GM12874 (cell line): ENCODE results near the gene PAQR7.

Experiments
- TF ChIP-seq, protein P1 (sequence below): IDR thresholded peaks from 2 replicates; pipeline ENCODE4 v1.5.1; 2011; ENCODE audit warnings: low read depth, mild to moderate bottlenecking, control low read depth, low read length, moderate library complexity; ENCODE audit not compliant: insufficient read depth

Gene PAQR7

DNA sequence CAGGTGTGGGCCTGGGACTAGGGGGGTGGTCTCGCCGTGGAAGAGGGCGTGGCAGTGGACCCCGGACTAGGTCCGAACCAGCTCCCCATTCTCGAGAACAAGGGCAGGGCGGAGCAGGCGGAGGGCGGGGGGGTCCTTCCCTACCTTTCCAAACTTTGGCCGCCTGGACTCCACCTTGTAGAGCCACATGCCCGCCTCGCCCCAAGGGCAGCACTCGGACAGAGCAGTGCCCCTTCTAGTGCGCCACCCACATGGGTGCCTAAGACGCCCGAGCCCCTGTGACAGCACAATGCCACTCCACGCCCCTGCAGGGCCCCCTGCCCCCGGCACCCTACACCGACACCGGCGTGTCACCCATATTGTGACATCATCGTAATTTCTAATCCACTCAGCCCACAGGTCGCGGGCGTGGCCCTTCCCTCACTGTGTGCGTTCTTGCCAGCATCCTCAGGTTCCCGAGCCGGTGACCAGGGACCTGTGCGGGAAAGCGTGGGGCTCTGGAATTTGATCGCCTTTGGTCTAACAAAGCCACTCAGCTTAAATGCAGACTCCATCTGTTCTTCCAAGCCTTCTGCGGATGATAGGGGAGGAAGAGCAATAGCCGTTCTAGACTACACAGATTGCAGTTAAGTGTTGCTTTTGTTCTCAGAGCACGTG, 31.3 kb upstream of the PAQR7 start:
- TF ChIP-seq, protein P1, sequence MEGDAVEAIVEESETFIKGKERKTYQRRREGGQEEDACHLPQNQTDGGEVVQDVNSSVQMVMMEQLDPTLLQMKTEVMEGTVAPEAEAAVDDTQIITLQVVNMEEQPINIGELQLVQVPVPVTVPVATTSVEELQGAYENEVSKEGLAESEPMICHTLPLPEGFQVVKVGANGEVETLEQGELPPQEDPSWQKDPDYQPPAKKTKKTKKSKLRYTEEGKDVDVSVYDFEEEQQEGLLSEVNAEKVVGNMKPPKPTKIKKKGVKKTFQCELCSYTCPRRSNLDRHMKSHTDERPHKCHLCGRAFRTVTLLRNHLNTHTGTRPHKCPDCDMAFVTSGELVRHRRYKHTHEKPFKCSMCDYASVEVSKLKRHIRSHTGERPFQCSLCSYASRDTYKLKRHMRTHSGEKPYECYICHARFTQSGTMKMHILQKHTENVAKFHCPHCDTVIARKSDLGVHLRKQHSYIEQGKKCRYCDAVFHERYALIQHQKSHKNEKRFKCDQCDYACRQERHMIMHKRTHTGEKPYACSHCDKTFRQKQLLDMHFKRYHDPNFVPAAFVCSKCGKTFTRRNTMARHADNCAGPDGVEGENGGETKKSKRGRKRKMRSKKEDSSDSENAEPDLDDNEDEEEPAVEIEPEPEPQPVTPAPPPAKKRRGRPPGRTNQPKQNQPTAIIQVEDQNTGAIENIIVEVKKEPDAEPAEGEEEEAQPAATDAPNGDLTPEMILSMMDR, result no peak

DNA sequence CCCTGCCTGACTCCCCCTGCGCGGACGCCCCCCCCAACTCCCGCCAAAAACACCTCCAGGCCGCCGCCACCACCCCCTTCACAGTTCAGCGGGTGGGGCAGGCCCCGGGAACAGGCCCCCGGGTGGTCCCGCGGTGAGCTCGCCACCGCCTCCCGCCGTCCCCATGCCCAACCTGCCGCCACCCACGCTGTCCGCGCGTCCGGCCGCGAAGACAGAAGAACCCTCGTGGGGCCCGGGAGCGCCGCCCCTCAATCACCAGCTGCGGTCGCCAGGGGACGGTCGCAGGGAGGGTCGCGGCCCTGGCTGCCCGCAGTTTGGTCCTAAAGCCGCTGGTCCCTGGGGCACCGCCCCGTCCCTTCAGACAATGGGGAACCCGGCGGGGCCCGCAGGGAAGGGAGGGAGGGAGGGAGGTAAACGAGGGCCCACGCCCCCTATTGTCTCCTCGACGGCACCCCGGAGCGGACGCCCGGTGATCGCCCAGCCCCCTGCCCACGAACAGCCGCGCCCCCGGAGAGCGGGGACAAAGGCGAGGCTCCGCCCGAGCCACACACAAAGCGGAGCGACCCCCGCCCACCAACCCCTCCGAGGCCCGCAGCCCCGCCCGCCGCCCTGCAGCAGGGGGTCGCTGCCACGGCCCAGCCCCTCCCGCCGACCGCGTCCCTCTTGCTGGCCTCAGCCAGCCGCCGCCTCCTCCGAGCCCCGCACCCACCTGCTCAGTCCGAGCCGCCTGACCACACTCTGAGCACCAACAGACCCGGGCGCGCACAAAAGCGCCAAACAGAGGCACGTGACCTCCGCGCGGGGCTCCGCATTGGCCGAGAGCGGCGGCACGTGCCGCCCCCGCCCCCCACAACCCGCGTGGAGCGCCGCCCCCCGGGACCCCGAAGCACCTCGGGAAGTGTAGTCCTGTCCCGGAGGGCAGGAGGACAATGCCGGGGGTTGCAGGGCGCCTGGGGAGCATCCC, 30.5 kb upstream of the PAQR7 start, which contains the start of gene STMN1:
Gene STMN1 (minus strand): TSS at position 740 of the 964 bp plus-strand sequence. CDS start 1,743 bp downstream, outside the sequence.
- TF ChIP-seq, protein P1, result no peak

DNA sequence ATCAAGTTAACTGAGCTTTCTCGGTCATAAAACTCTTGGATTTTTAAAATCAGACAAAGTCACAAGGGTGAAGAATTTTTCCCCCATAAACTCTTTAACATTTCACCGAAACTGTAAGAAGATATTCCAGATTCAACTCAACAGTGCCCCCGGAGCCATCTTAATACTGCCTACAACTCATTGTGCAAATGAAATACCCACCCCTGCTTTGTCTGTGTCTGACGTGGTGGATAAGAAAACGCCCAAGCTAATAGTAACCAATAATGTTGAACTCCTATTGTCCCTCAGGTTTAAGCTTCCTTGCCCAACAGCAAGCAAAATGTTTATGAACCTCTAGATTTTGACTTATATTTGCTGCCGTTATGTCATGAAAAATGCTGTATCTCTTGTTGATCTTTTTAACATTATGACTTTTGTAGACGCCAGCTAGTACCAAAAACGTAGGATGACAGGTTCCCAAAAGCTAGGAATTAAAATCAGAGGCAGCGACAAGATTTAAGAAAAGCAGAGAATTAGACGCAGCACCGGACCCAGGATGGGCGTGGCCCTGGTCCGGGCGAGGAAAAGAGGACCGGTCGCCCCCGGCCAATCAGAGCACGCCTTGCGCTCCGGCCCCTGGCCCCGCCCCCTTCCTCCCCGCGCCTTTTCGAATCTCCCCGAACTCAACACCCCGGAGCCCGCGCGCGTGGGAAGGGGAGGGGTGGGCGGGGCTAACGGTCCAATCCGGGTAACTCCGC, 29.6 kb upstream of the PAQR7 start:
- TF ChIP-seq, protein P1, result no peak

DNA sequence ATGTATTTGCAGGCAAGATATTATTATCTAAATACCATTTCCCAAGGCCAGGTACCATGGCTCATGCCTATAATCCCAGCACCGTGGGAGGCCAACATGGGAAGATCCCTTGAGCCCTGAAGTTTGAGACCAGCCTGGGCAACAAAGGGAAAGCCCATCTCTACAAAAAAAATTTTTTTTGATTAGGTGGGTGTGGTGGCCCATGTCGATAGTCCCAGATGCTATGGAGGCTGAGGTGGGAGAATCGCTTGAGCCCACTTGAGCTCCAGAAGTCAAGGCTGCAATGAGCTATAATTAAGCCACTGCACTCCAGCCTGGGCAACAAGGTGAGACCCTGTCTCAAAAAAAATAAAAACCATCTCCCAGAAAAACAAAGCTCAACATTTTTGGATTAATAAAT, 28.5 kb upstream of the PAQR7 start:
- TF ChIP-seq, protein P1, result no peak

DNA sequence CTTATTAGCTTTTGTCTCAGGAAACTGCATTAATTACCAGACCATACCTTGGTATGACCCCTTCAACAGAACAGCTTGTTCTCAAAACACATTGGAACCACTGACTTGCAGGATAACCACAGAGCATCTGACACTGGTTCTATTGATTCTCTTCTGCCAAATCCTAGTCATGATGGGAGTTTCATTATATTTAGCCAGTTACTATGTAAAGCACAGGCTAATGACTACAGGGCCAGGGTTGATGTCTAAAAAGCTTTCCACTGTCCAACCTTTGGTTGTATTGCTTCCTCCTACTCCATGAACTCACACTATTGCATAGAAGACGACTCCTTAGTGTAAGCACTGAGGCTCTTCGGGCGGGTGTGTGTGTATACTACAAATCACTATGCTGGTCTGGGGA, 27.0 kb upstream of the PAQR7 start:
- TF ChIP-seq, protein P1, result no peak

DNA sequence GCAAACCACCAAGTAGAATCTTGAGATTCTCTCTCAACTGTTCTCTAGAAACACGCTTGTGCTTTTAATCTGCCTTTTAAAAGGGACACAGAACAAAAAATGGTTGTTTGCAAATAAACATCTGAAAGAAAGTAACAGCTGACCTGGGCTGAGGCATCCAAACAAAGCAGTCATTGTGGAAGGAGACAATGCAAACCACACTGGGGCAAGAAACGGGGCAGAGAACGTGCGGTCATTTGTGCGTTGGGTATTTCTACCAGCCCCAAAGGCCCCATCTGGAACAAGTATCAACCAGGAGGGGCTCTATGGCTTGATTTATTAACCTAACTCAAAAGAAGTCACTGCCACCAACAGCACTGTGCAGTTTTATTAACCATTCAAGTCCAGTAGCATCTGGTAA, 24.7 kb upstream of the PAQR7 start:
- TF ChIP-seq, protein P1, result no peak

DNA sequence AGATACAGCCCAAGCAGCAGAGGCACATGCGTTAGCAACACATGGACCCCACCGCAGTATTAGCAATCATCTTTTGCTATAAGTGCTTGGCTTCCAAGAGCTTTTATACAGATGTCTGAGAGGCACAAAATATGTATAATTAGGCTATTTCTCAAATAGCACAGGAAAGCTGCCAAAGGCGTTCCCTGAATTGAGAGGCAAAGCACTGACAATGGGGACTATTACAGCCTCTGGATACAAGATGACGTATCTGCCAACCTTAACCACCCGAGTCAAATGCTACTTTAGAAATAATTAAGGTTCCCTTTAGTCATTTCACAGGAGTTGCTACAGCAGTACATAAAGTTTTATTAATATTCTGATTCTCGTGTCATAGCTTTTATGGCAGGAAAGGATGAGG, 24.3 kb upstream of the PAQR7 start:
- TF ChIP-seq, protein P1, result no peak
